HCT116 (cell line): ENCODE measurements around the gene TRMT1.

ENCODE experiments used
- CEBPB ChIP-seq: IDR thresholded peaks from 2 replicates; pipeline ENCODE4 v1.6.1; 2012; ENCODE audit warnings: low read depth
- EZH2 ChIP-seq: fragments of 200-600 bp; sonication (generic); IDR thresholded peaks from 2 replicates; pipeline ENCODE4 v1.6.1; 2017; ENCODE audit warnings: antibody characterized with exemption, mixed run types
- JUND ChIP-seq: IDR thresholded peaks from 2 replicates; pipeline ENCODE4 v1.6.1; 2012
- POLR2A ChIP-seq: IDR thresholded peaks from 2 replicates; pipeline ENCODE4 v1.7.0; 2011; ENCODE audit warnings: borderline replicate concordance; ENCODE audit not compliant: insufficient read depth, insufficient read length; ENCODE audit errors: extremely low read depth
- POLR2AphosphoS5 ChIP-seq: IDR thresholded peaks from 2 replicates; pipeline ENCODE4 v1.6.1; 2011; ENCODE audit warnings: mild to moderate bottlenecking, low read depth, low read length, moderate library complexity
- RAD21 ChIP-seq: IDR thresholded peaks from 2 replicates; pipeline ENCODE4 v1.6.1; 2012; ENCODE audit warnings: low read depth, mild to moderate bottlenecking
- SRF ChIP-seq: IDR thresholded peaks from 2 replicates; pipeline ENCODE4 v1.6.1; 2012; ENCODE audit warnings: low read depth
- YY1 ChIP-seq: IDR thresholded peaks from 2 replicates; pipeline ENCODE4 v1.6.1; 2011; ENCODE audit warnings: low read length, low read depth, moderate library complexity, mild to moderate bottlenecking; ENCODE audit not compliant: insufficient replicate concordance; ENCODE audit errors: extremely low read depth
- ZBTB33 ChIP-seq: IDR thresholded peaks from 2 replicates; pipeline ENCODE4 v1.6.1; 2011; ENCODE audit warnings: mild to moderate bottlenecking, low read length, moderate library complexity; ENCODE audit not compliant: insufficient replicate concordance; ENCODE audit errors: extremely low read depth
- TF ChIP-seq, protein P1 (sequence below), 3 experiments: fragments of 200-600 bp in 1 of 3; sonication (generic) in 1 of 3; IDR thresholded peaks in 2 of 3; conservative IDR thresholded peaks in 1 of 3; 2 replicates each; pipeline ENCODE4 v1.5.1; 2012 to 2017; ENCODE audit warnings: low read depth in 2 of 3, low read length in 2 of 3, antibody characterized with exemption in 1 of 3, borderline replicate concordance in 1 of 3, control low read depth in 1 of 3, mild to moderate bottlenecking in 1 of 3, mixed read lengths in 1 of 3, mixed run types in 1 of 3, moderate library complexity in 1 of 3; ENCODE audit not compliant: insufficient read depth in 1 of 3
- TF ChIP-seq, protein P2 (sequence below): IDR thresholded peaks from 2 replicates; pipeline ENCODE4 v1.6.1; 2012
- TF ChIP-seq, protein P3 (sequence below): IDR thresholded peaks from 2 replicates; pipeline ENCODE4 v1.6.1; 2012
- TF ChIP-seq, protein P4 (sequence below): IDR thresholded peaks from 2 replicates; pipeline ENCODE4 v1.6.1; 2012; ENCODE audit warnings: low read depth

GRCh38 chr19:13104848-13105711 lies 11.5 kb downstream of the TRMT1 start:
- TF ChIP-seq POLR2AphosphoS5 (no peak), EZH2 (no peak), RAD21 (no peak), POLR2A (no peak), CEBPB (no peak), JUND (no peak), YY1 (no peak), ZBTB33 (no peak), SRF (no peak)
- TF ChIP-seq, protein P1, sequence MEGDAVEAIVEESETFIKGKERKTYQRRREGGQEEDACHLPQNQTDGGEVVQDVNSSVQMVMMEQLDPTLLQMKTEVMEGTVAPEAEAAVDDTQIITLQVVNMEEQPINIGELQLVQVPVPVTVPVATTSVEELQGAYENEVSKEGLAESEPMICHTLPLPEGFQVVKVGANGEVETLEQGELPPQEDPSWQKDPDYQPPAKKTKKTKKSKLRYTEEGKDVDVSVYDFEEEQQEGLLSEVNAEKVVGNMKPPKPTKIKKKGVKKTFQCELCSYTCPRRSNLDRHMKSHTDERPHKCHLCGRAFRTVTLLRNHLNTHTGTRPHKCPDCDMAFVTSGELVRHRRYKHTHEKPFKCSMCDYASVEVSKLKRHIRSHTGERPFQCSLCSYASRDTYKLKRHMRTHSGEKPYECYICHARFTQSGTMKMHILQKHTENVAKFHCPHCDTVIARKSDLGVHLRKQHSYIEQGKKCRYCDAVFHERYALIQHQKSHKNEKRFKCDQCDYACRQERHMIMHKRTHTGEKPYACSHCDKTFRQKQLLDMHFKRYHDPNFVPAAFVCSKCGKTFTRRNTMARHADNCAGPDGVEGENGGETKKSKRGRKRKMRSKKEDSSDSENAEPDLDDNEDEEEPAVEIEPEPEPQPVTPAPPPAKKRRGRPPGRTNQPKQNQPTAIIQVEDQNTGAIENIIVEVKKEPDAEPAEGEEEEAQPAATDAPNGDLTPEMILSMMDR (IDR thresholded peaks at IDR 0.05 in 2 of 3, conservative IDR thresholded peaks at IDR 0.05 in 1 of 3; ENCODE audit: borderline replicate concordance in 1 of 3, insufficient read depth in 1 of 3, low read depth in 2 of 3, low read length in 2 of 3) = no peak
- TF ChIP-seq, protein P2, sequence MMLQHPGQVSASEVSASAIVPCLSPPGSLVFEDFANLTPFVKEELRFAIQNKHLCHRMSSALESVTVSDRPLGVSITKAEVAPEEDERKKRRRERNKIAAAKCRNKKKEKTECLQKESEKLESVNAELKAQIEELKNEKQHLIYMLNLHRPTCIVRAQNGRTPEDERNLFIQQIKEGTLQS = no peak
- TF ChIP-seq, protein P3, sequence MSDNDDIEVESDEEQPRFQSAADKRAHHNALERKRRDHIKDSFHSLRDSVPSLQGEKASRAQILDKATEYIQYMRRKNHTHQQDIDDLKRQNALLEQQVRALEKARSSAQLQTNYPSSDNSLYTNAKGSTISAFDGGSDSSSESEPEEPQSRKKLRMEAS = no peak
- TF ChIP-seq, protein P4, sequence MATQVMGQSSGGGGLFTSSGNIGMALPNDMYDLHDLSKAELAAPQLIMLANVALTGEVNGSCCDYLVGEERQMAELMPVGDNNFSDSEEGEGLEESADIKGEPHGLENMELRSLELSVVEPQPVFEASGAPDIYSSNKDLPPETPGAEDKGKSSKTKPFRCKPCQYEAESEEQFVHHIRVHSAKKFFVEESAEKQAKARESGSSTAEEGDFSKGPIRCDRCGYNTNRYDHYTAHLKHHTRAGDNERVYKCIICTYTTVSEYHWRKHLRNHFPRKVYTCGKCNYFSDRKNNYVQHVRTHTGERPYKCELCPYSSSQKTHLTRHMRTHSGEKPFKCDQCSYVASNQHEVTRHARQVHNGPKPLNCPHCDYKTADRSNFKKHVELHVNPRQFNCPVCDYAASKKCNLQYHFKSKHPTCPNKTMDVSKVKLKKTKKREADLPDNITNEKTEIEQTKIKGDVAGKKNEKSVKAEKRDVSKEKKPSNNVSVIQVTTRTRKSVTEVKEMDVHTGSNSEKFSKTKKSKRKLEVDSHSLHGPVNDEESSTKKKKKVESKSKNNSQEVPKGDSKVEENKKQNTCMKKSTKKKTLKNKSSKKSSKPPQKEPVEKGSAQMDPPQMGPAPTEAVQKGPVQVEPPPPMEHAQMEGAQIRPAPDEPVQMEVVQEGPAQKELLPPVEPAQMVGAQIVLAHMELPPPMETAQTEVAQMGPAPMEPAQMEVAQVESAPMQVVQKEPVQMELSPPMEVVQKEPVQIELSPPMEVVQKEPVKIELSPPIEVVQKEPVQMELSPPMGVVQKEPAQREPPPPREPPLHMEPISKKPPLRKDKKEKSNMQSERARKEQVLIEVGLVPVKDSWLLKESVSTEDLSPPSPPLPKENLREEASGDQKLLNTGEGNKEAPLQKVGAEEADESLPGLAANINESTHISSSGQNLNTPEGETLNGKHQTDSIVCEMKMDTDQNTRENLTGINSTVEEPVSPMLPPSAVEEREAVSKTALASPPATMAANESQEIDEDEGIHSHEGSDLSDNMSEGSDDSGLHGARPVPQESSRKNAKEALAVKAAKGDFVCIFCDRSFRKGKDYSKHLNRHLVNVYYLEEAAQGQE = no peak
